Right atrium auricular region (tissue), 2 donors: Measurements from ENCODE around the gene TRPT1. TPM values are rescaled to one million over a fixed set of nuclear protein-coding genes. Genes with fewer than 3 reads are reported as not detected.

Experiments used
- DNase-seq: peaks from one replicate; pipeline ENCODE4 v3.0.0-alpha.2; 2019; ENCODE audit warnings: low spot score
- H3K27ac ChIP-seq, 2 donors: fragments of 200-600 bp; sonication (generic); 1 replicate in 1 of 2; 2 replicates in 1 of 2; pipeline ENCODE4 v1.5.1; 2016 to 2019
- H3K27me3 ChIP-seq, 2 donors: fragments of 200-600 bp; sonication (generic); one replicate each; pipeline versions ENCODE4 v1.5.1 to v1.6.0; 2017 to 2019
- H3K36me3 ChIP-seq: fragments of 200-600 bp; sonication (generic); one replicate; pipeline ENCODE4 v1.5.1; 2016
- H3K4me1 ChIP-seq, 2 donors: fragments of 200-600 bp; sonication (generic); one replicate each; pipeline versions ENCODE4 v1.5.1 to v1.6.0; 2017 to 2019
- H3K4me3 ChIP-seq, 2 donors: fragments of 200-600 bp; sonication (generic); 1 replicate in 1 of 2; 2 replicates in 1 of 2; pipeline ENCODE4 v1.5.1; 2017 to 2019; ENCODE audit warnings: mild to moderate bottlenecking in 1 of 2, moderate library complexity in 1 of 2
- H3K9me3 ChIP-seq, 2 donors: fragments of 200-600 bp; sonication (generic); one replicate each; pipeline ENCODE4 v1.5.1; 2019
- CTCF ChIP-seq, 2 donors: fragments of 200-600 bp; sonication (generic); IDR thresholded peaks; one replicate each; pipeline ENCODE4 v1.5.1; 2019; ENCODE audit warnings: antibody characterized with exemption in 2 of 2
- total RNA-seq, 2 donors: library from RNA; depleted of rRNA; stranded (reverse); fragments of >200 nt; gene quantifications; one replicate each; pipeline ENCODE4 v1.1.0, GENCODE V29; 2016

Gene TRPT1
- total RNA-seq, 2 donors from 2014 or later, result 86.0 to 95.8 TPM

GRCh38 chr11:64208796-64209562 is 17.0 kb downstream of the TRPT1 start:
- Histone ChIP-seq H3K36me3 (peaks cover 20% of the 10 kb centered on the region), H3K9me3 (no peaks in the 10 kb centered on the region), H3K4me3 (no peak overlapping the region), H3K27me3 (no peaks in the 10 kb centered on the region), H3K27ac (peak overlapping the region; percentile 84 to 92), H3K4me1 (peaks cover 0 to 38% of the 10 kb centered on the region in 2 donors)
- no peak for TF ChIP-seq CTCF (IDR thresholded peaks at IDR 0.05)
- DNase-seq, result no peak

GRCh38 chr11:64208086-64208795 is 17.7 kb downstream of the TRPT1 start:
- peak overlapping the region; percentile 84 to 92 for H3K27ac ChIP-seq
- H3K27me3 ChIP-seq, result no peaks in the 10 kb centered on the region
- DNase-seq, result no peak
- H3K4me3 ChIP-seq, result peak overlapping the region; percentile 43 to 49
- peaks cover 27% of the 10 kb centered on the region for H3K36me3 ChIP-seq
- H3K4me1 ChIP-seq, result peaks cover 0 to 38% of the 10 kb centered on the region in 2 donors
- no peaks in the 10 kb centered on the region for H3K9me3 ChIP-seq
- no peak for TF ChIP-seq CTCF (IDR thresholded peaks at IDR 0.05)

GRCh38 chr11:64207256-64208085 is 18.5 kb downstream of the TRPT1 start:
- no peaks in the 10 kb centered on the region for H3K27me3 ChIP-seq
- peaks cover 35% of the 10 kb centered on the region for H3K36me3 ChIP-seq
- no peak for TF ChIP-seq CTCF (IDR thresholded peaks at IDR 0.05)
- H3K27ac ChIP-seq, result peak overlapping the region; percentile 84 to 92
- H3K4me3 ChIP-seq, result peak overlapping the region; percentile 43 to 49
- H3K4me1 ChIP-seq, result peaks cover 0 to 38% of the 10 kb centered on the region in 2 donors
- peak; percentile 87 for DNase-seq
- no peaks in the 10 kb centered on the region for H3K9me3 ChIP-seq

- H3K9me3 ChIP-seq, result no peaks in the 10 kb centered on the region
- H3K4me1 ChIP-seq, result peaks cover 0 to 38% of the 10 kb centered on the region in 2 donors
- DNase-seq, result no peak
- H3K27ac ChIP-seq, result peak within 1 kb of the TSS; percentile 84 to 92
- no peak for TF ChIP-seq CTCF (IDR thresholded peaks at IDR 0.05)
- no peaks in the 10 kb centered on the region for H3K27me3 ChIP-seq
- peaks cover 39% of the 10 kb centered on the region for H3K36me3 ChIP-seq
- peak within 1 kb of the TSS; percentile 43 to 49 for H3K4me3 ChIP-seq
Observed at GRCh38 chr11:64206457-64207255, 19.3 kb downstream of the TRPT1 start, which contains the start of gene FERMT3. TSS of gene FERMT3 (plus strand) at chr11:64206721. CDS start at chr11:64207365, 644 bp downstream.

GRCh38 chr11:64204464-64204989 is 21.5 kb downstream of the TRPT1 start:
- DNase-seq, result peak; percentile 92
- peak; percentile 63 to 83 for TF ChIP-seq CTCF (IDR thresholded peaks at IDR 0.05)
- Histone ChIP-seq H3K4me3 (no peak overlapping the region), H3K9me3 (no peaks in the 10 kb centered on the region), H3K27ac (no peak overlapping the region), H3K27me3 (no peaks in the 10 kb centered on the region), H3K4me1 (peaks cover 0 to 38% of the 10 kb centered on the region in 2 donors), H3K36me3 (peaks cover 60% of the 10 kb centered on the region)
